Gastrocnemius medialis (tissue), 4 donors: ENCODE data around the gene RRAGC. TPM values are rescaled to one million over a fixed set of nuclear protein-coding genes. Genes with fewer than 3 reads are reported as not detected.

Source experiments
- ATAC-seq, 2 donors: fragments of 150-250 bp; one replicate each; pipeline ENCODE4 v1.9.1; 2016
- DNase-seq, 2 donors: peaks; one replicate each; pipeline ENCODE4 v3.0.0-alpha.2; 2019
- H3K27ac ChIP-seq, 4 donors: fragments of 200-600 bp; sonication (generic); 1 replicate in 1 of 4; 2 replicates in 3 of 4; pipeline ENCODE4 v1.5.1; 2016 to 2018; ENCODE audit warnings: mild to moderate bottlenecking in 2 of 4, moderate library complexity in 1 of 4
- H3K27me3 ChIP-seq, 3 donors: fragments of 200-600 bp; sonication (generic) in 2 of 3; 1 replicate in 1 of 3; 2 replicates in 2 of 3; pipeline versions ENCODE4 v1.5.1 to v1.6.0; 2016 to 2019; ENCODE audit warnings: mild to moderate bottlenecking in 1 of 3, moderate library complexity in 1 of 3
- H3K36me3 ChIP-seq, 2 donors: fragments of 200-600 bp; sonication (generic) in 1 of 2; one replicate each; pipeline ENCODE4 v1.5.1; 2017 to 2018
- H3K4me1 ChIP-seq, 2 donors: fragments of 200-600 bp; sonication (generic) in 1 of 2; one replicate each; pipeline ENCODE4 v1.5.1; 2016 to 2017; ENCODE audit warnings: mild to moderate bottlenecking in 2 of 2
- H3K4me3 ChIP-seq, 4 donors: fragments of 200-600 bp; sonication (generic) in 3 of 4; 1 replicate in 1 of 4; 2 replicates in 3 of 4; pipeline ENCODE4 v1.5.1; 2016 to 2019; ENCODE audit warnings: mild to moderate bottlenecking in 2 of 4
- H3K9me3 ChIP-seq, 3 donors: fragments of 200-600 bp; sonication (generic) in 2 of 3; 1 replicate in 1 of 3; 2 replicates in 2 of 3; pipeline ENCODE4 v1.5.1; 2016 to 2019
- POLR2A ChIP-seq, 2 donors: fragments of 450-650 bp; IDR thresholded peaks; one replicate each; pipeline ENCODE4 v1.6.1; 2017; ENCODE audit warnings: antibody characterized with exemption in 2 of 2, mild to moderate bottlenecking in 2 of 2, moderate library complexity in 2 of 2
- in situ Hi-C, 4 donors: fragments of 200-750 bp; cut with MboI; loops; one replicate each; pipeline versions ENCODE4 v1.15.0 to v1.8.0; 2017; ENCODE audit warnings: low sequenced_read_pairs in 4 of 4
- intact Hi-C: fragments of 100-400 bp; cut with DNase I; formaldehyde crosslinking; loops from one replicate; pipeline ENCODE4 v1.15.1; 2023; ENCODE audit warnings: low total_unique reads
- total RNA-seq, 4 donors: library from RNA; depleted of rRNA; stranded (reverse); fragments of >200 nt; gene quantifications; one replicate each; pipeline versions ENCODE4 v1.1.0 to v1.2.3, GENCODE V29; 2016
- TF ChIP-seq, protein P1 (sequence below), 5 experiments: fragments of 450-650 bp in 3 of 5; fragments of 200-600 bp in 2 of 5; sonication (generic) in 2 of 5; IDR thresholded peaks in 4 of 5; conservative IDR thresholded peaks in 1 of 5; 1 replicate in 4 of 5; 2 replicates in 1 of 5; pipeline ENCODE4 v1.5.1; 2016 to 2019; ENCODE audit warnings: antibody characterized with exemption in 5 of 5, mild to moderate bottlenecking in 3 of 5, moderate library complexity in 3 of 5

Gene RRAGC
- total RNA-seq, 4 donors from 2014 or later = 8.0 to 15.5 (median 11.2) TPM

DNA sequence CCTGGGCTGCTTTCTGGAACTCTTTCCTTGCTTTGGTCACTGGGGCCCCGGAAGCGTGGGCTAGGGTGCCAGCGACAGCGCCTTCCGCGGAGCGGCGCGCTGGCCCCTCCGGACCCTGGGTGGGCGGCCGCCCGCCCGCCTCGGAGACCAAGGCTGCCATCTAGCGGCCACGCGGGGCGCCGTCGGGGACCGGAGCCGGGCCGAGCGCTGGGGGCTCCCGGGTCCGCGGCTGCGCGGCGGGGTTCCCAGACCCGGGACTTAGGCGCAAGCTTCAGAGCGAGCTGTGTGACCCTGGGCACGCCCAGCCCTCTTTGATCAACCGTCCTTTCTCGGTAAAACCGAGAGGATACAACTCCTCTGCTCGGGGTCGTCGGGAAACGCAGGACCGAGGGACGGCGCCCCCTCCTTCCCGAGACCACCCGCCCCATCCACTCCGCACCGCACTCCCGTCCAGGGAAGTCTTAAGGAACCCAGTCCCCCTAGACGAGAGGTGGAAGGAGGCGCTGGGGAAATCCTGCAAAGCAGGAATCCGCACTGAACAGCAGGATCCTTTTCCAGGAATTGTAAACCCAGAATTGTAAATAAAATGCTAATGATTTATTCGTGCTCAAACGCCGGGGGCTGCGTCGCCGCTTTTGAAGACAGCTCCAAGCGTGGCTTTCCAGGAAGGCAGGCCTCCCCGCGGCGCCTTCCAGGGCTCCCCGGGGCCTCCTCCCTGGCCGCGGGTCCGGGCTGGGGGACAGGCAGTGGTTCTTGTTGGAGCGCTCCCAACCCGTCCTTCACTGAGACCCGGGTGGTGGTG lies 41.2 kb downstream of the RRAGC start:
- Histone ChIP-seq H3K27me3 (peaks cover 52 to 64% (median 63%) of the 10 kb centered on the region in 3 donors), H3K4me1 (no peaks in the 10 kb centered on the region)
- intact Hi-C loops = no loop called here

DNA sequence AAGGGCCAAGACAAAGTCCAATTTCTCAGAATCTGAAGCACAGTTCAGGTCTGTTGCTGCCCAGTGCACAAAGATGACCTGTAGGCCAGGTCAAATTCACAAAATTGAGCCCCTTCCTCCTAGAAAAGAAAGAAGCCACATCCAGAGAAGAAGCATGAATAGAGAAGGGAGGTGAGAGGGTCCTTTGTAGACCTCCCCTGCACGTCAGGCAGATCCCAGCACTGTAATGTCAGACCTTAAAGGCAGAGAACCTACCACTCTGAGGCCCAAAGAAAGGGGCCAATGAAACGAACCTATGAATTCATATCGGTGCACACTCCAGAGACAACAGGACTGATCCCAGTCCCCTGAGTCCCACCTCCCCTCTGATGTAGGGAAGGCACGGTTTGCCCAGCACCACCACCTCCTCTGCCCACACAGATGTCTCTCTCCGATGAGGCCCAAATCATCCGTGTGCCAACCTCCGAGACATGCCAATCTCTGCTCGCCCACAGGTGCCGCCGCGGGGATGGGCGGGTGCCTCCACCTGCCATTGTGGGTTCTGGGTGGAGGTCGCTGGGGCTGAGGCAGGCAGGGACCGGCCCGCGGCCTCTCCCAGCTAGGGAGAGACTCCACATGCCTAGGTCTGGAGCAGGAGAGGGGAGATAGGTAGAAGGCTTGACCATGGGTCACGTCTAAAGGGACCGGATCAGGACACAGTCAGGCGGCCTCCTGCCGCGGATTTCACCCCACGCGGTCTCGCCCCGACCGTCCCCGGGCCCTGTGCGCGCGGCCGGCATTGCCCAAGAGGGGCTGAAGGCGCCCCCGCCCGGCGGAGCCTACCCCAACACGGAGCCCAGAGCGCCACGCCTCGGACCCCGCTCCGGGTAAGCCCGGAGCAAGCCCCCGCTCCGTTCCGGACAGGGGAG lies 42.1 kb downstream of the RRAGC start:
- H3K27me3 ChIP-seq = peaks cover 52 to 71% (median 65%) of the 10 kb centered on the region in 3 donors
- intact Hi-C loops = no loop called here
- TF ChIP-seq POLR2A (IDR thresholded peaks at IDR 0.05) = no peak
- TF ChIP-seq, protein P1, sequence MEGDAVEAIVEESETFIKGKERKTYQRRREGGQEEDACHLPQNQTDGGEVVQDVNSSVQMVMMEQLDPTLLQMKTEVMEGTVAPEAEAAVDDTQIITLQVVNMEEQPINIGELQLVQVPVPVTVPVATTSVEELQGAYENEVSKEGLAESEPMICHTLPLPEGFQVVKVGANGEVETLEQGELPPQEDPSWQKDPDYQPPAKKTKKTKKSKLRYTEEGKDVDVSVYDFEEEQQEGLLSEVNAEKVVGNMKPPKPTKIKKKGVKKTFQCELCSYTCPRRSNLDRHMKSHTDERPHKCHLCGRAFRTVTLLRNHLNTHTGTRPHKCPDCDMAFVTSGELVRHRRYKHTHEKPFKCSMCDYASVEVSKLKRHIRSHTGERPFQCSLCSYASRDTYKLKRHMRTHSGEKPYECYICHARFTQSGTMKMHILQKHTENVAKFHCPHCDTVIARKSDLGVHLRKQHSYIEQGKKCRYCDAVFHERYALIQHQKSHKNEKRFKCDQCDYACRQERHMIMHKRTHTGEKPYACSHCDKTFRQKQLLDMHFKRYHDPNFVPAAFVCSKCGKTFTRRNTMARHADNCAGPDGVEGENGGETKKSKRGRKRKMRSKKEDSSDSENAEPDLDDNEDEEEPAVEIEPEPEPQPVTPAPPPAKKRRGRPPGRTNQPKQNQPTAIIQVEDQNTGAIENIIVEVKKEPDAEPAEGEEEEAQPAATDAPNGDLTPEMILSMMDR (IDR thresholded peaks at IDR 0.05 in 4 of 5, conservative IDR thresholded peaks at IDR 0.05 in 1 of 5) = no peak
- in situ Hi-C loops = loop anchor here in 1 of 4 donors (25.0 kb wide), 1 partner anchor 755 kb away; no protein-coding TSS in a partner anchor
- DNase-seq (no peak), ATAC-seq (no peak)
- H3K4me1 ChIP-seq = no peaks in the 10 kb centered on the region
- H3K27ac ChIP-seq = no peak overlapping the region
- H3K36me3 ChIP-seq = no peaks in the 10 kb centered on the region
- no peaks in the 10 kb centered on the region for H3K9me3 ChIP-seq
- peak overlapping the region in 2 of 4 donors; percentile 12 to 49 for H3K4me3 ChIP-seq

More for the DNA sequence above, 41.2 kb downstream of the RRAGC start:
- DNase-seq (no peak), ATAC-seq (no peak)
- in situ Hi-C loops = loop anchor here in 1 of 4 donors (25.0 kb wide), 1 partner anchor 756 kb away; no protein-coding TSS in a partner anchor
- H3K4me3 ChIP-seq = peak overlapping the region in 2 of 4 donors; percentile 12 to 49
- no peaks in the 10 kb centered on the region for H3K9me3 ChIP-seq
- H3K27ac ChIP-seq = no peak overlapping the region
- no peak for TF ChIP-seq POLR2A (IDR thresholded peaks at IDR 0.05)
- TF ChIP-seq, protein P1 (IDR thresholded peaks at IDR 0.05 in 4 of 5, conservative IDR thresholded peaks at IDR 0.05 in 1 of 5) = peak; percentile 35 to 72 (median 57)
- no peaks in the 10 kb centered on the region for H3K36me3 ChIP-seq

DNA sequence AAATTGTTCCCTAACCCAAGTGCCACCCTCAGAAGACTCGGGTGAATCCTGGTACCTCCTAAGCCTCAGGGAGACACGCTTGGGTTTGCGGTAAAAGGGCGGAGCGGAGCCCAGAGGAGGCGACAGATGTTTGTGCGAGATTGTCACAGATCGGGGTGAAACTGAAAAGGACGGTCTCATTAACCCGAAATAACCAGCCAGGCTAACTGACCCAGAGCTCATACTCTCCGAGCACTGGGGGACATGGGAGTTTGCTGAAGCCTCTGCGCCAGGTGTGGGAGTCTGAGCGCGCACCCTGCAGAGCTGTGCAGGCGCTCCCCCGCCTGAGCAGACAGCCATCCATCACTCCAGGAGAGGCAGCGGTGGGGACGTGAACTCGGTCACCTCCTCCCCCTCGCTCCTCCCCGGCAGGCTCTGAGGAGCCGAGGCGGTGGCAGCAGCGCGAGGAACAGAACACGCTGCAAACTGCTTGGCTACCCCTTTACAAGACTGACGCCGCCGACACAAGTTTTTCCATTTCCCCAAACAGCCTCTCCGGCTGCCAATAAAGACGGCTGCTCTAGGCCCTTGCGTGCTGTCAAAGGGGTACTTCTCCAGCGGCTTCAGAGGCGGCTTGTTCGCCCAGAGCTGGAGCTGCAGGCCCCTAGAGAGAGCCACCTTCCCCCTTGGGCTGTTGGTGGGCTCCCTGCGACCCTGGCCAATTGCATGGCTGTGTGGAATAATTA lies 43.5 kb downstream of the RRAGC start:
- no peak for DNase-seq
- Histone ChIP-seq H3K4me1 (no peaks in the 10 kb centered on the region), H3K9me3 (no peaks in the 10 kb centered on the region), H3K36me3 (no peaks in the 10 kb centered on the region), H3K27ac (no peak overlapping the region), H3K27me3 (peaks cover 52 to 71% (median 67%) of the 10 kb centered on the region in 3 donors), H3K4me3 (no peak overlapping the region)
- in situ Hi-C loops (loop anchor here in 1 of 4 donors (25.0 kb wide), 1 partner anchor 754 kb away; no protein-coding TSS in a partner anchor), intact Hi-C loops (no loop called here)
- no peak for TF ChIP-seq POLR2A (IDR thresholded peaks at IDR 0.05)
- TF ChIP-seq, protein P1 (IDR thresholded peaks at IDR 0.05 in 4 of 5, conservative IDR thresholded peaks at IDR 0.05 in 1 of 5) = no peak
- ATAC-seq = no peak

DNA sequence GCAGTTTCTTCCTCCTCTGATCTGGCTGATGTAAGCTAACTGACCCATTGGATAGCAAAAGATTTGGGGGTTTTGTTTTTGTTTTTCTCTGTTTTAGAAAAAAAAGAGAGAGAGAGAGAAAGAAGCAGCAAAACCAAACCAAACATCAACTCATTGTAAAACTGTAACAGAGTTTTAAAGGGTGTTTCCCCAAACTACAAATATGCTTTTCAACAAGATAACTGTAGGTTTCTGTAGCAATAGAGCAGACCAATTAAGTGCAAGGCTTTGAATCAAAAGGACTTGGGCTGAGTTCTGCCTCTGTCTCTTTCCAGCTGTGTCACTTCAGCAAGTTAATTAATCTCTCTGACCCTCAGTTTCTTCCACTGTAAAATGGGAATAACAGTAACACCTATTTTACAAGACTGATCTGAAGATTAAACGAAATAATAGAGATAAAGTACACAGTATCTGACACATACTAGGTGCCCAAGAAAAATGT lies 44.5 kb downstream of the RRAGC start:
- TF ChIP-seq POLR2A (IDR thresholded peaks at IDR 0.05) = no peak
- TF ChIP-seq, protein P1 (IDR thresholded peaks at IDR 0.05 in 4 of 5, conservative IDR thresholded peaks at IDR 0.05 in 1 of 5) = no peak
- H3K4me3 ChIP-seq = no peak overlapping the region
- in situ Hi-C loops (loop anchor here in 1 of 4 donors (25.0 kb wide), 1 partner anchor 753 kb away; no protein-coding TSS in a partner anchor), intact Hi-C loops (no loop called here)
- H3K9me3 ChIP-seq = no peaks in the 10 kb centered on the region
- no peak for ATAC-seq
- no peak overlapping the region for H3K27ac ChIP-seq
- no peak for DNase-seq
- H3K36me3 ChIP-seq = no peaks in the 10 kb centered on the region
- no peaks in the 10 kb centered on the region for H3K4me1 ChIP-seq
- H3K27me3 ChIP-seq = peaks cover 52 to 69% (median 68%) of the 10 kb centered on the region in 3 donors
